ENCODE data around the gene CA10. TPM values are rescaled to one million over a fixed set of nuclear protein-coding genes. Genes with fewer than 3 reads are reported as not detected.

The CA10 gene
- total RNA-seq, 2 experiments from 2014 or later = not detected

DNA sequence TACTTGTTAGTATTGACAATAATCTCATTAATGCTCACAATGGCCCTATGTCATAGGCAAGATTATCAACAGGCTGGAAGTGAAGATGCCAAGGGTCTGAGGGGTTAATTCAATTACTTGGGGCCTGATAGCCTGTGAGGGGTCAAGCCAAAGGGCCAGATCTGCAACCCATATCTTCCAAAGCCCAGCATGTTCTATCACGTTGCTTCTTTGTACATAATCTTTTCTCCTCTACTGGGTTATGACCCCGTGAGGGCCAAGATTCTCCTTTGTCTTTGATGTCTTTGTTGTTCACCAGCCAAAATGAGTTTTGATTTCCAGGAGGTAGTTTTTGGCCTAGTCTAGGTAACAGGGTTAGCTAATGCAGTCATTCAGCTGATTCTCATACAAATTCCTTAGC, 551.0 kb downstream of the CA10 start:
- POLR2A ChIA-PET = no interaction called here
- H3K36me3 Mint-ChIP-seq (ENCODE audit: low read depth) = no peaks in the 10 kb centered on the region
- CTCF ChIA-PET = no interaction called here
- Histone ChIP-seq H3K27me3 (ENCODE audit: control insufficient read depth in 1 of 2, insufficient read depth in 2 of 2, low read length in 2 of 2) (no peaks in the 10 kb centered on the region), H3K27ac (ENCODE audit: low read depth in 1 of 2, low read length in 2 of 2) (no peak overlapping the region), H3K4me1 (ENCODE audit: insufficient read depth, low read length) (no peaks in the 10 kb centered on the region), H3K9me3 (ENCODE audit: control insufficient read depth in 1 of 2, insufficient read depth in 1 of 2, low read length in 2 of 2) (no peaks in the 10 kb centered on the region), H3K36me3 (ENCODE audit: insufficient read depth, low read length) (no peaks in the 10 kb centered on the region), H3K4me3 (ENCODE audit: low read length) (no peak overlapping the region)
- no peaks in the 10 kb centered on the region for H3K9me3 Mint-ChIP-seq
- intact Hi-C loops (cut with DNase I, micrococcal nuclease) = no loop called here
- H3K4me3 Mint-ChIP-seq = no peak overlapping the region
- ATAC-seq (ENCODE audit: poor library complexity) (no peak), DNase-seq (no peak)
- no peaks in the 10 kb centered on the region for H3K27me3 Mint-ChIP-seq
- peaks cover 4% of the 10 kb centered on the region for H3K4me1 Mint-ChIP-seq (ENCODE audit: low read depth)
- TF ChIP-seq, protein P1, sequence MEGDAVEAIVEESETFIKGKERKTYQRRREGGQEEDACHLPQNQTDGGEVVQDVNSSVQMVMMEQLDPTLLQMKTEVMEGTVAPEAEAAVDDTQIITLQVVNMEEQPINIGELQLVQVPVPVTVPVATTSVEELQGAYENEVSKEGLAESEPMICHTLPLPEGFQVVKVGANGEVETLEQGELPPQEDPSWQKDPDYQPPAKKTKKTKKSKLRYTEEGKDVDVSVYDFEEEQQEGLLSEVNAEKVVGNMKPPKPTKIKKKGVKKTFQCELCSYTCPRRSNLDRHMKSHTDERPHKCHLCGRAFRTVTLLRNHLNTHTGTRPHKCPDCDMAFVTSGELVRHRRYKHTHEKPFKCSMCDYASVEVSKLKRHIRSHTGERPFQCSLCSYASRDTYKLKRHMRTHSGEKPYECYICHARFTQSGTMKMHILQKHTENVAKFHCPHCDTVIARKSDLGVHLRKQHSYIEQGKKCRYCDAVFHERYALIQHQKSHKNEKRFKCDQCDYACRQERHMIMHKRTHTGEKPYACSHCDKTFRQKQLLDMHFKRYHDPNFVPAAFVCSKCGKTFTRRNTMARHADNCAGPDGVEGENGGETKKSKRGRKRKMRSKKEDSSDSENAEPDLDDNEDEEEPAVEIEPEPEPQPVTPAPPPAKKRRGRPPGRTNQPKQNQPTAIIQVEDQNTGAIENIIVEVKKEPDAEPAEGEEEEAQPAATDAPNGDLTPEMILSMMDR (IDR thresholded peaks at IDR 0.05) = no peak
- no peak overlapping the region for H3K27ac Mint-ChIP-seq

DNA sequence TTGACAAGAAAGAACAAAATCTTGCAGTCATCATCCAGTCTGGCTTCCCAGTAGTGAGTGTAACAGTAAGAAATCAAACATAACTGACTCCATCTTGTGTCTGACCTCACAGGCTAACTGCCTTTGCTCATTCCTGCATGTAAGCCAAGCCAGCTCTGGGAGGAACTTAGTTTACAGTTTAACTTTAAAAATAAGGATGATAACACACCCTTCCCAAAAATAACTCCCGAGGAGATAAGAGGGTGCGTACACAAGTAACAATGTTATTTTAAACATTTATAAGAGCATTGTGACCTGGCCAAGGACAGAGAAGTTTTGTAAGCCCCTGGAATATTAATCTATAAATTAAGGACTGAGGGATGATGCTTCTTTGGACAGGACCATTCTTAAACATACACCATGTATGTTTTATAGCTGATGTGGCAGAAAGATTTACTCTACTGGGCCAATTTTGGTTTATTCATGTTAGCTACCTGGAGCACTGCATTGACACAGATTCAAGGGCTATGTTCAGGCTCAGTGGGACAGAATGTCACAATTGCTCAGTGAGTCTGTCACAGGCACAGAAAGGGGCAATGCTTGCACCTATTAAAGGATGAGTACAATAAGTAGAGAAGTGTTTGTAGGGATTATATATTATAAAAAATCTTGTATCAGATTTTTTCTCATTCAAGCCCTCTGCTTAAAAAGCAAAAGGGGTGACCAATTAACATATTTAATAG, 554.1 kb downstream of the CA10 start:
- intact Hi-C loops (cut with DNase I, micrococcal nuclease) = no loop called here
- Histone ChIP-seq H3K27me3 (ENCODE audit: control insufficient read depth in 1 of 2, insufficient read depth in 2 of 2, low read length in 2 of 2) (no peaks in the 10 kb centered on the region), H3K36me3 (ENCODE audit: insufficient read depth, low read length) (no peaks in the 10 kb centered on the region), H3K4me1 (ENCODE audit: insufficient read depth, low read length) (no peaks in the 10 kb centered on the region), H3K27ac (ENCODE audit: low read depth in 1 of 2, low read length in 2 of 2) (no peak overlapping the region), H3K9me3 (ENCODE audit: control insufficient read depth in 1 of 2, insufficient read depth in 1 of 2, low read length in 2 of 2) (no peaks in the 10 kb centered on the region), H3K4me3 (ENCODE audit: low read length) (no peak overlapping the region)
- TF ChIP-seq, protein P1 (IDR thresholded peaks at IDR 0.05) = no peak
- Mint-ChIP-seq H3K27me3 (no peaks in the 10 kb centered on the region), H3K36me3 (ENCODE audit: low read depth) (no peaks in the 10 kb centered on the region), H3K27ac (no peak overlapping the region), H3K9me3 (no peaks in the 10 kb centered on the region), H3K4me1 (ENCODE audit: low read depth) (no peaks in the 10 kb centered on the region), H3K4me3 (no peak overlapping the region)
- ChIA-PET POLR2A (no interaction called here), CTCF (no interaction called here)
- DNase-seq (no peak), ATAC-seq (ENCODE audit: poor library complexity) (no peak)

DNA sequence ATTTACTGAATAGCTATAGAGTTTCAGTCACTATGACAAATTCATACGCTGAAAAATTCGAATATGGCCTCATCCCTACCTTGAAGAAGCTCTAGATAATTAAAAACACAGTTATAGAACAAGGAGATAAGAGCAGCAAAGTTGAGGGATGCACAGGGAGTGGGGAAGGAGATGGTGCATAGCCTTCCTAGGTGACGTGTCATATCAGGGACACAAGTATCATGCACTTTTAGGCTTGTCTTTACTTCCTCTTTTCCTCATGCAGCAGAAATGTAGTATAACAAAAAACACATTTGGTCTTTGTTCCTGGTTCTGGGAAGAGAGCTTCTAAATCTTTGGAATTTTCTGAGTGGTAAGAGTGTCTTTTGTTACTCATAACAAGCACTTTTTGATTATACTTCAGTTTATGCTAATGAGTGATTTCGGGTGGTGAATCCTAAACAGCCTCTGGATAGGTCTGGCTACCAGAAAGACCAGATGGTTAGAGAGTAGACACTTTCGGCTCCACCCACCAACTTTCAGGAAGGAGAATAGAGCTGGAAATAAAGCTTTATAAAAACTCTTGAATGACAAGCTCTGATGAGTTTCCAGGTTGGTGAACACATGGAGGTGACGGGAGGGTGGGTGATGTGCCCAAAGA, 556.8 kb downstream of the CA10 start:
- Histone ChIP-seq H3K4me3 (ENCODE audit: low read length) (no peak overlapping the region), H3K27me3 (ENCODE audit: control insufficient read depth in 1 of 2, insufficient read depth in 2 of 2, low read length in 2 of 2) (no peaks in the 10 kb centered on the region), H3K4me1 (ENCODE audit: insufficient read depth, low read length) (no peaks in the 10 kb centered on the region), H3K27ac (ENCODE audit: low read depth in 1 of 2, low read length in 2 of 2) (no peak overlapping the region), H3K36me3 (ENCODE audit: insufficient read depth, low read length) (no peaks in the 10 kb centered on the region), H3K9me3 (ENCODE audit: control insufficient read depth in 1 of 2, insufficient read depth in 1 of 2, low read length in 2 of 2) (no peaks in the 10 kb centered on the region)
- no peaks in the 10 kb centered on the region for H3K9me3 Mint-ChIP-seq
- no peak overlapping the region for H3K4me3 Mint-ChIP-seq
- H3K27me3 Mint-ChIP-seq = peaks cover 3% of the 10 kb centered on the region
- TF ChIP-seq, protein P1 (IDR thresholded peaks at IDR 0.05) = no peak
- POLR2A ChIA-PET = no interaction called here
- ATAC-seq (ENCODE audit: poor library complexity) = no peak
- H3K27ac Mint-ChIP-seq = no peak overlapping the region
- H3K36me3 Mint-ChIP-seq (ENCODE audit: low read depth) = no peaks in the 10 kb centered on the region
- CTCF ChIA-PET = no interaction called here
- H3K4me1 Mint-ChIP-seq (ENCODE audit: low read depth) = no peaks in the 10 kb centered on the region
- intact Hi-C loops (cut with DNase I, micrococcal nuclease) = no loop called here
- DNase-seq = no peak
